Progenitor cell of endocrine pancreas (in vitro differentiated cells): ENCODE results near the gene GNAI3. TPM values are rescaled to one million over a fixed set of nuclear protein-coding genes. Genes with fewer than 3 reads are reported as not detected.

Source experiments
- DNase-seq: peaks from one replicate; pipeline ENCODE4 v3.0.0; 2021; ENCODE audit warnings: low spot score; ENCODE audit not compliant: unreplicated experiment
- H3K27ac Mint-ChIP-seq: 2 replicates; pipeline ENCODE4 v1.8.0; 2021; ENCODE audit warnings: mild to moderate bottlenecking, moderate library complexity, mixed read lengths
- H3K27me3 Mint-ChIP-seq: 2 replicates; pipeline ENCODE4 v1.8.0; 2021; ENCODE audit warnings: mixed read lengths
- H3K36me3 Mint-ChIP-seq: 2 replicates; pipeline ENCODE4 v1.8.0; 2022; ENCODE audit warnings: mixed read lengths; ENCODE audit not compliant: insufficient read depth
- H3K4me1 Mint-ChIP-seq: 2 replicates; pipeline ENCODE4 v1.8.0; 2021; ENCODE audit warnings: low read depth, mixed read lengths
- H3K4me3 Mint-ChIP-seq: 2 replicates; pipeline ENCODE4 v1.8.0; 2021; ENCODE audit warnings: low read depth, mild to moderate bottlenecking, moderate library complexity, mixed read lengths
- H3K9me3 Mint-ChIP-seq: 2 replicates; pipeline ENCODE4 v1.8.0; 2021; ENCODE audit warnings: low read depth, mixed read lengths
- long read RNA-seq: library from polyadenylated mRNA; unstranded; transcript quantifications from one replicate; pipeline ENCODE4 v2.0.0, GENCODE V29; 2020
- total RNA-seq: library from RNA; stranded (reverse); gene quantifications from 2 replicates; pipeline ENCODE4 v1.2.1, GENCODE V29; 2021
- TF ChIP-seq, protein P1 (sequence below): fragments of 200-600 bp; sonication (generic); IDR thresholded peaks from one replicate; pipeline ENCODE4 v1.5.0; 2021; ENCODE audit warnings: antibody characterized with exemption, mild to moderate bottlenecking; ENCODE audit not compliant: unreplicated experiment

GNAI3 gene
- 10.0 and 10.3 TPM in 2 replicates for total RNA-seq
- long read RNA-seq, full-length matches to known transcripts = 1,164 of 1,188 reads
- long read RNA-seq, partial matches to known transcripts = 13 of 1,188 reads
- long read RNA-seq, other reads (novel, unspliced or antisense) = 11 of 1,188 reads

DNA sequence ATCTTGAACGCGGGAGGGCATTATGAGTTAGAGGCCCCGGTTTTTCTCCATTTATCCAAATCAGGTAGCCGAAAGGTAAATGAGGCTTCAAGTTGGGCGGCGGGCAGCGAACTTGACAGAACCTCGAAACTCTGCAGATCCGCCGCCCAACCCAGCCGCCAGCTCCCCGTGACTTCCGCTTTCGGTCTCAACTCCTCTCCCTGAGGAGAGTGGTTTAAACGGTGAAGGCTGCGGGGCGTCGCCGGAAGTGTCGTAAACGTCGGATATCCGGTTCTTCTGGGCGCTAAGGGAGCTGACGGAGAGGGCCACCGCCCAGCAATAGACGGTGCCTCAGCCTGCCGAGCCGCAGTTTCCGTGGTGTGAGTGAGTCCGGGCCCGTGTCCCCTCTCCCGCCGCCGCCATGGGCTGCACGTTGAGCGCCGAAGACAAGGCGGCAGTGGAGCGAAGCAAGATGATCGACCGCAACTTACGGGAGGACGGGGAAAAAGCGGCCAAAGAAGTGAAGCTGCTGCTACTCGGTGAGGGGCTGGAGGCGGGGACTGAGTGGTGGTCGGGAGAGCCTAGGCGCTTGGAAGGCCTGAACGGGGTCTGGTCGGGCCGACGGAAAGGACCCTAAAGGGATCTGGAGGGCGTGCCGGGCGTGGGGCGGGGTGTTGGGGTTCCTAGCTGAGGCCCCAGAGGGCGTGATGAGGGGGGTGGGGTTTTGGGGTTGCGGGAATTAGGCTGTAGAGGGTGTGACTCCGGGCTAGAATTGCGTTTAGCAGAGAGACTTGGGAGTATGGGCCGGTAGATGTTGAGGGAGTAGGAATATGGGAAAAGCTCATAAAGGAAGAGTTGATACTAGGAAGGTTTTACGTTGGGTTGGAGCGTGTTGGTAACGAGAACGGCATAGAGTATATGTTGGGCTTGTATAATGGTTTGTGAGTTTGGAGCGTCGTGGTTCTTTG, at the start of gene GNAI3:
Gene GNAI3, plus strand, starts transcription at position 295 of the 947 bp plus-strand sequence. Its CDS starts 106 bp downstream, at position 401.
- peak within 1 kb of the TSS; percentile 98 for H3K4me3 Mint-ChIP-seq
- DNase-seq = peak; percentile 79
- H3K27me3 Mint-ChIP-seq = peaks cover 8% of the 10 kb centered on the region
- H3K36me3 Mint-ChIP-seq = no peaks in the 10 kb centered on the region
- TF ChIP-seq, protein P1, sequence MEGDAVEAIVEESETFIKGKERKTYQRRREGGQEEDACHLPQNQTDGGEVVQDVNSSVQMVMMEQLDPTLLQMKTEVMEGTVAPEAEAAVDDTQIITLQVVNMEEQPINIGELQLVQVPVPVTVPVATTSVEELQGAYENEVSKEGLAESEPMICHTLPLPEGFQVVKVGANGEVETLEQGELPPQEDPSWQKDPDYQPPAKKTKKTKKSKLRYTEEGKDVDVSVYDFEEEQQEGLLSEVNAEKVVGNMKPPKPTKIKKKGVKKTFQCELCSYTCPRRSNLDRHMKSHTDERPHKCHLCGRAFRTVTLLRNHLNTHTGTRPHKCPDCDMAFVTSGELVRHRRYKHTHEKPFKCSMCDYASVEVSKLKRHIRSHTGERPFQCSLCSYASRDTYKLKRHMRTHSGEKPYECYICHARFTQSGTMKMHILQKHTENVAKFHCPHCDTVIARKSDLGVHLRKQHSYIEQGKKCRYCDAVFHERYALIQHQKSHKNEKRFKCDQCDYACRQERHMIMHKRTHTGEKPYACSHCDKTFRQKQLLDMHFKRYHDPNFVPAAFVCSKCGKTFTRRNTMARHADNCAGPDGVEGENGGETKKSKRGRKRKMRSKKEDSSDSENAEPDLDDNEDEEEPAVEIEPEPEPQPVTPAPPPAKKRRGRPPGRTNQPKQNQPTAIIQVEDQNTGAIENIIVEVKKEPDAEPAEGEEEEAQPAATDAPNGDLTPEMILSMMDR = no peak
- H3K27ac Mint-ChIP-seq = peak within 1 kb of the TSS; percentile 98
- no peaks in the 10 kb centered on the region for H3K9me3 Mint-ChIP-seq
- H3K4me1 Mint-ChIP-seq = peaks cover 18% of the 10 kb centered on the region

DNA sequence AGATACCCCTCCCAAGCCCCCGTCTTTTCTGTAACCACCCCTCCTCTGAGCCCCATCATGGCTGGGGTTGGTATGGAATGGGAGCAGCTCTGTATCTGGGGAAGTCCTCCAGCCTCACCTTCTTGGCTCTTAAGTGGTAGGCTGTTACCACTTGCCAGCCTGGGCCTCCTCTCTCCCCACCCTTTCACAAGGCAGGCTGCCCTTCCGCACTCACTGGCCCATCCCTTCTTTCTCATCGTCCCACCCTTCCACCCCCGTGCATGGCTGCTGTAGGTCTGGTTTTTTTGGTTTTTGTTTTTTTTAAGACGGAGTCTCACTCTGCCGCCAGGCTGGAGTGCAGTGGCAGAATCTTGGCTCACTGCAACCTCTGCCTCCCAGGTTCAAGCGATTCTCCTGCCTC, 49.3 kb upstream of the GNAI3 start:
- no peaks in the 10 kb centered on the region for H3K27me3 Mint-ChIP-seq
- H3K9me3 Mint-ChIP-seq = no peaks in the 10 kb centered on the region
- no peaks in the 10 kb centered on the region for H3K4me1 Mint-ChIP-seq
- no peak overlapping the region for H3K27ac Mint-ChIP-seq
- no peak for DNase-seq
- H3K4me3 Mint-ChIP-seq = no peak overlapping the region
- H3K36me3 Mint-ChIP-seq = peaks cover 3% of the 10 kb centered on the region
- TF ChIP-seq, protein P1 = no peak

DNA sequence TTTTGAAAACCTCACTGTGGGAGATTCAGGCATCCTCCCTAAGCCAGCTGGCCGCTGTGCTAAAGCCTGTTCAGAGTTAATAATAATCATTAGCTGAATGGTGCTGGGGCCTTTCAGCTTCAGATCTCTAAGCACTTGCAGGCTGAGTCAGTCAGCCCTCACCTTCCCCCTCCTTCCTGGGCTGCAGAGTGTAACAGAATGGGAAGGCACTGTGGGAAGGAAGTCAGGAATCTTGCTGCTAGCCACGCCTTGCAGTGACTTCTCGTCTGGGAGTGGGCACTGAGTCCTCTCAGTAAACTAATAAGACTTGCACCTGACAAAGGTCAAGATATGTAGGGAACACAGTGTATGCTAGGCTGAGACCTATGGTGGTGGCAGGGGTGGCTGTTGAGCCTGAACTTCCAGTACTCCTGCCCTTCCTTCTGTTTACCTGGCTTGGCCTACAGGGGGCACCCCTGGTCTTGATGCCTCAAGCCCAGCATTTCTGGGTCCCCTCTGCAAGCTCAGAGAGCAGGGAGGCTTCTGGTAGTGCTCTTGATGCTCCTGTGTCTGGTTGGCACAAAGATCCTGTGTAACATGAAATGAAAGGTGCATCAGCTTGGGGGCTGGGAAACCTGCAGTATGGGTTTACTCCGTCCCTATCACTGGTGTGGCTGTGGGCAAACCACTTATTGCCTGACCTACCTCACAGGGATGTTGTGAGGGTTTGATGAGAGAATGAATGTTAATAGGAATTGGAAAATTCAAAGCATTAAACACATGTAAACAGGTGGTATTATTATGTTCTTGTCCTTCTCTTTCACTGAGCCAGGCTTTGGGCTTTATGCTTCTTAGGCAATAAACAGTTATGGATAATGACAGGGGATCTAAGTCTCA, 48.5 kb upstream of the GNAI3 start:
- Mint-ChIP-seq H3K36me3 (peaks cover 3% of the 10 kb centered on the region), H3K9me3 (no peaks in the 10 kb centered on the region), H3K27me3 (no peaks in the 10 kb centered on the region), H3K4me3 (no peak overlapping the region), H3K27ac (no peak overlapping the region), H3K4me1 (no peaks in the 10 kb centered on the region)
- DNase-seq = no peak
- TF ChIP-seq, protein P1 = peak; percentile 41

DNA sequence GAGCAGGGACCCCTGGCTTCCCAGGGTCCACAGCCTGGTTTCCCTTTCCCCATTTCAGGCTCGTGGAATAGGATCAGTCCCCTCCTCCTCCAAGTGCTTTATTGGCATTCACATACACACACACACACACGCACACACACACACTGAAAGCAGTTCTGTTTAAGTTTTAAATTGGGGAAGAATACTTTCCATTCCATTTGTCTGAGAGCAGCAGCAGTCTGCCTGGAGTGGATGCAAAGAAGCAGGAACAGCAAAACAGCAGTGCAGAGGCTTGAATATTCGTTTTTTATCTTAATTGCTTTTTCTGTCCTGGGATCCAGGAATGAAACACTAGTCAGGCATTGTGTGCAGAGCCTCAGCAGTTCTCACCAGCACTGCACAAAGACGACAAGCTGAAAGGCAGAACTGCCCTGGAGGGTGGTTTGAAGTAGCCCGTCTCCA, 47.5 kb upstream of the GNAI3 start:
- H3K4me3 Mint-ChIP-seq = no peak overlapping the region
- H3K36me3 Mint-ChIP-seq = peaks cover 3% of the 10 kb centered on the region
- H3K4me1 Mint-ChIP-seq = no peaks in the 10 kb centered on the region
- no peaks in the 10 kb centered on the region for H3K9me3 Mint-ChIP-seq
- H3K27me3 Mint-ChIP-seq = no peaks in the 10 kb centered on the region
- H3K27ac Mint-ChIP-seq = no peak overlapping the region
- TF ChIP-seq, protein P1 = no peak
- DNase-seq = no peak
